Thymus (tissue), 14 donors: ENCODE results near the gene CCN2. TPM values are rescaled to one million over a fixed set of nuclear protein-coding genes. Genes with fewer than 3 reads are reported as not detected.

ENCODE experiments used
- DNase-seq, 9 donors: peaks; one replicate each; pipeline ENCODE4 v3.0.0-alpha.2; 2013; ENCODE audit warnings: low spot score in 9 of 9, low read depth in 6 of 9, missing footprints in 1 of 9
- H3K27ac ChIP-seq, 2 donors: one replicate each; pipeline ENCODE4 v1.5.1; 2013; ENCODE audit warnings: control low read depth in 1 of 2, low read depth in 1 of 2, low read length in 1 of 2, mild to moderate bottlenecking in 1 of 2, moderate library complexity in 1 of 2
- H3K27me3 ChIP-seq, 2 donors: one replicate each; pipeline ENCODE4 v1.5.1; 2013; ENCODE audit warnings: low read length in 1 of 2; ENCODE audit not compliant: control insufficient read depth in 2 of 2, insufficient read depth in 1 of 2
- H3K36me3 ChIP-seq, 2 donors: one replicate each; pipeline ENCODE4 v1.5.1; 2013; ENCODE audit warnings: low read length in 1 of 2, mild to moderate bottlenecking in 1 of 2, moderate library complexity in 1 of 2; ENCODE audit not compliant: control insufficient read depth in 2 of 2, insufficient read depth in 2 of 2
- H3K4me1 ChIP-seq, 2 donors: one replicate each; pipeline ENCODE4 v1.5.1; 2013; ENCODE audit warnings: low read length in 2 of 2; ENCODE audit not compliant: control insufficient read depth in 2 of 2, insufficient read depth in 2 of 2
- H3K4me3 ChIP-seq, 2 donors: one replicate each; pipeline ENCODE4 v1.5.1; 2013; ENCODE audit warnings: low read length in 2 of 2, control low read depth in 1 of 2, mild to moderate bottlenecking in 1 of 2
- H3K9me3 ChIP-seq, 2 donors: one replicate each; pipeline ENCODE4 v1.5.1; 2013; ENCODE audit warnings: low read length in 1 of 2, mild to moderate bottlenecking in 1 of 2; ENCODE audit not compliant: control insufficient read depth in 2 of 2, insufficient read depth in 1 of 2
- WGBS: extraction: QIAGEN DNeasy Blood & Tissue Kit; methylation state at CpG from one replicate; pipeline ENCODE4 v1.1.7; 2013; 5-methylcytosine and 5-hydroxymethylcytosine counted together
- long read RNA-seq, 10 donors: transcript quantifications; one replicate each; lab custom pipeline, GENCODE V29; 2026
- polyA plus RNA-seq: library from polyadenylated mRNA; stranded (reverse); fragments of 200-250 nt; gene quantifications from one replicate; pipeline ENCODE4 v1.2.3, GENCODE V29; 2013
- total RNA-seq: library from RNA; stranded (reverse); fragments of 120-200 nt; gene quantifications from one replicate; pipeline ENCODE4 v1.2.4, GENCODE V29; 2013
- donor health status: healthy.

The CCN2 gene, protein sequence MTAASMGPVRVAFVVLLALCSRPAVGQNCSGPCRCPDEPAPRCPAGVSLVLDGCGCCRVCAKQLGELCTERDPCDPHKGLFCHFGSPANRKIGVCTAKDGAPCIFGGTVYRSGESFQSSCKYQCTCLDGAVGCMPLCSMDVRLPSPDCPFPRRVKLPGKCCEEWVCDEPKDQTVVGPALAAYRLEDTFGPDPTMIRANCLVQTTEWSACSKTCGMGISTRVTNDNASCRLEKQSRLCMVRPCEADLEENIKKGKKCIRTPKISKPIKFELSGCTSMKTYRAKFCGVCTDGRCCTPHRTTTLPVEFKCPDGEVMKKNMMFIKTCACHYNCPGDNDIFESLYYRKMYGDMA
- total RNA-seq (2.5 TPM), polyA plus RNA-seq (213 TPM)
- long read RNA-seq, donor 1 = 0 reads
- long read RNA-seq, donor 2 = 0 reads
- long read RNA-seq, donor 3, transcript CTGF-201 (5 exons, 2,339 nt) = major isoform, 17 of 17 reads
- long read RNA-seq, donor 3, partial matches to known transcripts = 0 of 17 reads
- long read RNA-seq, donor 3, other reads (novel, unspliced or antisense) = 0 of 17 reads
- long read RNA-seq, donor 4, partial matches to known transcripts = 0 of 1 reads
- long read RNA-seq, donor 4, other reads (novel, unspliced or antisense) = 0 of 1 reads
- long read RNA-seq, donor 5, transcript CTGF-201 (5 exons, 2,339 nt) = major isoform, 26 of 51 reads
- long read RNA-seq, donor 5, partial matches to known transcripts = 25 of 51 reads
- long read RNA-seq, donor 5, other reads (novel, unspliced or antisense) = 0 of 51 reads
- long read RNA-seq, donor 6, transcript CTGF-201 (5 exons, 2,339 nt) = major isoform, 6 of 6 reads
- long read RNA-seq, donor 6, partial matches to known transcripts = 0 of 6 reads
- long read RNA-seq, donor 6, other reads (novel, unspliced or antisense) = 0 of 6 reads
- long read RNA-seq, donor 7, partial matches to known transcripts = 0 of 2 reads
- long read RNA-seq, donor 7, other reads (novel, unspliced or antisense) = 0 of 2 reads
- long read RNA-seq, donor 8 = 0 reads
- long read RNA-seq, donor 9 = 0 reads
- long read RNA-seq, donor 10, partial matches to known transcripts = 0 of 1 reads
- long read RNA-seq, donor 10, other reads (novel, unspliced or antisense) = 0 of 1 reads

DNA sequence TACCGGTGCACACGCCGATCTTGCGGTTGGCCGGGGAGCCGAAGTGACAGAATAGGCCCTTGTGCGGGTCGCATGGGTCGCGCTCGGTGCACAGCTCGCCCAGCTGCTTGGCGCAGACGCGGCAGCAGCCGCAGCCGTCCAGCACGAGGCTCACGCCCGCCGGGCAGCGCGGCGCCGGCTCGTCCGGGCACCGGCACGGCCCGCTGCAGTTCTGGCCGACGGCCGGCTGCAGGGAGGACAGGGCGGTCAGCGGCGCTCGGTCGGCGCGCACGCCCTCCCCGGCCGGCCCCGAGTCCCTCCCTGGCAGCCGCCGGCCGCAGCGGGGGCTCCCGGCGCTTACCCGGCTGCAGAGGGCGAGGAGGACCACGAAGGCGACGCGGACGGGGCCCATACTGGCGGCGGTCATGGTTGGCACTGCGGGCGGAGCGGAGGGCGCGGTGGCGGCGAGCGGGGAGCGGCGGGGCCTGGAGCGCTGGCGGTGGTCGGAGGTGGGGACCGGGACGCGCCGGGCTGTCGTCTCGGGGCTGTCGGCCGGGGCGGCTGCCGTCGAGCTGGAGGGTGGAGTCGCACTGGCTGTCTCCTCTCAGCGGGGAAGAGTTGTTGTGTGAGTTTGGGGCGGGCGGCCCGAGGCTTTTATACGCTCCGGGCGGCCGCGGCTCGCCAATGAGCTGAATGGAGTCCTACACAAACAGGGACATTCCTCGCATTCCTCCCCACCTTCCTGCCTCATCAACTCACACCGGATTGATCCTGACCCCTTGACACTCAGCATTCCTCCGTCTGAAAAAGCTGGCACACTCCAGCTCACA, at the start of gene CCN2:
TSS of gene CCN2 (minus strand) at position 606 of the 809 bp plus-strand sequence. CDS start at position 406, 200 bp downstream.
- Histone ChIP-seq H3K27ac (peak within 1 kb of the TSS; percentile 33 to 36), H3K9me3 (no peaks in the 10 kb centered on the region), H3K27me3 (peaks cover 35 to 51% of the 10 kb centered on the region in 2 donors), H3K36me3 (no peaks in the 10 kb centered on the region), H3K4me1 (peaks cover 0 to 10% of the 10 kb centered on the region in 2 donors), H3K4me3 (peak within 1 kb of the TSS; percentile 33 to 46)
- 2% methylated on average over 97 of the region's 97 CpGs for WGBS
- DNase-seq = peak in 1 of 9 donors; percentile 13

DNA sequence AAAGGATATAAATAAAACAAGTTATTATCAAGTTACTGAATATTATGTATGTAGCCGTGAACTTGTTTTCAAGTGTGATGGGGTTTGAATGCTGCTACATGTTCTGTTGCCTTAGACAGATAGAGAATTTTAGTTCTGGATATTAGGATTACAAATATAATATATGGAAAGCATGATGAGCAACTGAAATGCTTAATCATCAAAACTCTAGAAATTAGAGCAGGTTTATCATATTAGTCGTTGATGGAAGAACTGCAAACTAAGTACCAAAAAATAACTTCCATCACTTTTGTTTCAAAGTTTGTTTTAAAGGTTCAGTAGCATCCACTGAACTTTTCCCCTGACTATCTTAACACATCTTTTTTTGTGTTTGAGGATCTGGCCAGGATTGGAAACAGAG, 49.1 kb upstream of the CCN2 start:
- 96% methylated on average over 2 of the region's 2 CpGs for whole genome bisulfite sequencing
- no peak overlapping the region for H3K27ac ChIP-seq
- no peak overlapping the region for H3K4me3 ChIP-seq
- H3K36me3 ChIP-seq = no peaks in the 10 kb centered on the region
- no peaks in the 10 kb centered on the region for H3K4me1 ChIP-seq
- no peak for DNase-seq
- no peaks in the 10 kb centered on the region for H3K27me3 ChIP-seq
- no peaks in the 10 kb centered on the region for H3K9me3 ChIP-seq

DNA sequence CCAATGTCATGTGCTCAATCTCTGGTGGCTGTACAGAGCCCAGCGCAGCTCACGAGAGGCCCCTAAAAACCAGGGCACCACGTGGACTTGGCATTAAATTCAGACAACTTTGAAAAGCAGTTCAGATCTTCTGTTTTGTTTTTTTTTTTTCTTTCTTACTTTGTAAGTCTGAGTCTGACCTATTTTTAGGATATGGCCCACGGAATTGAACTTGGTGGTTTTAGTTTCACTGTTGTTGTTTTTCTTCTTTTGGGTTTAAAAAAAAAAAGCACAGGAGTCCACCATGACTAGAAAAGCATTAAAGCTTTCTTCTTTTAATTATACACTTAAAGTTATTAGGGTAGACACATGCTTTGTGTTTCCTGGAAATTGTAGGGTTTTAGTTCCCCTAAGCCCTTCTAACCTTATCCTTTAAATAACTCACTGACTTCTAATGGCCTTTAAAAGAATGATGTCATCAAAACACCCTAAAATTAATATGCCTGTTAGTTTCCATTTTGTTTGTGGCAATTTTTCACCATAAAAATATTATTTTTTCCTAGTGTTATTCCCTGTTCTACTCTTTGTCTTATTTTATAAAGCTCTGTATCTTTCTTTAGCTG, 48.5 kb upstream of the CCN2 start:
- Histone ChIP-seq H3K4me1 (no peaks in the 10 kb centered on the region), H3K27ac (no peak overlapping the region), H3K27me3 (no peaks in the 10 kb centered on the region), H3K4me3 (no peak overlapping the region), H3K36me3 (no peaks in the 10 kb centered on the region), H3K9me3 (no peaks in the 10 kb centered on the region)
- no peak for DNase-seq
- 79% methylated on average over 4 of the region's 4 CpGs for WGBS

DNA sequence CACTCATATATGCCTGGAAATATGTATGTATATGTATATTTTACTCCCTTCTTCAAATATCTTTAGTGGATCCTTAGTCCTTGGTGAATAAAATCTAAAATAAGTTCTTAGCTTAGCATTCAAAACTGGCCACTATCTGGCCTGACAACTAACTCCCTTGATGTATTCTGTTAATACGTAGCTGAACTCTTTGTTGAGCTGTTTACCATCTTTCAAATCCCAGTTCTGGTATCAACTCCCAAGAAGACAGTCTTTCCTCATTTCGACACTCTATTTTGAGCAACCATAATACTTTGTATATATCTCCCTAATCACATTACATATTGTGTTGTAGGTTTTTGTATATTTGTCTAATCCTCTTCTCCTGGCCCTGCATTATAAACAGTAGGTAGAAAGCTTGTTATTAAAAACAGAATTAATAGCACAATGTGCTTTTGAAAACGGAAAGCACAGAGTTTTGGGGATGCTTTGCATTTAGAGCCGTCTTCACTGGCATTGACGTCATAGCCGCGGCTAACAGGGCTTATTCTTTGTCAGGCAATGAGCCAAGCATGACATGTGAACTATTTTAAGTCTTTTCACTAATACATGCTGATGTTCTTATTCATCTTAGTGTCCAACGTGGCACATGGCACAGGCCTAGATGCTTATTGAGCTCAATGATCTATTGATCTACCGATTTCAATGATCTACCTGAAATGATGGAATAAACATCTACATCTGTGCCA, 47.2 kb upstream of the CCN2 start:
- no peak for DNase-seq
- Histone ChIP-seq H3K36me3 (no peaks in the 10 kb centered on the region), H3K27me3 (no peaks in the 10 kb centered on the region), H3K4me3 (no peak overlapping the region), H3K9me3 (no peaks in the 10 kb centered on the region), H3K4me1 (no peaks in the 10 kb centered on the region), H3K27ac (no peak overlapping the region)
- WGBS = 95% methylated on average over 9 of the region's 9 CpGs

DNA sequence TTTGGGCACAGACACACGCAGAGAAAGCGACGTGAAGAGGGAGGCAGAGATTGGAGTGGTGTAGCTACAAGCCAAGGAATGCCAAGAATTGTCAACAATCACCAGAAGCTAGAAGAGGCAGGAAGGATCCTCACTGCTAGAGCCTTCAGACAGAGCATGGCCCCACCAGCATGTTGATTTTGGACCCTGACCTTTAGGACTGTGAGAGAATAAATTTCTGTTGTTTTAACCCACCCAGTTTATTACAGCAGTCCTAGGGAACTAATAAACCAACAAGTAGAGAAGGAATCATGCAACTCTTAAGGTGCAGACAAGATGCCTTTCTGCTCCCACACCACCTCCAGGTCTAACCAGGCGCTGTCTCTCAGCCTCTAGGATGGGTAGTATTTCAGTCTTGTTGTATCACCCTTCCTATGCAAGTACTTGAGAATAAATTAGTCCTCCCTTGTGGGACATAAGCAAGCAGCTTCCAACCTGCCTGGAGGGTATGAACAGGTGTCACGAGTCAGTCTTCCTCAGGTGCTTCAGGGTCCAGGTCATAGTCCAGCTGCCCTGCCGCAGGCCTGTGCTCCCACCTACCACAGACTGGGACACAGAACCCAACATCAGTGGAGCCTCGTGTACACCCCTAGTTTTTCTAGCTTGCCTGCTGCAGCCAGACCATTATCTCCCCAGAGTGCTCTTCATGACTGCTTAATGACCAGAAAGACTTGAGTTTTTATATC, 46.4 kb upstream of the CCN2 start:
- Histone ChIP-seq H3K4me1 (no peaks in the 10 kb centered on the region), H3K27me3 (no peaks in the 10 kb centered on the region), H3K27ac (no peak overlapping the region), H3K36me3 (no peaks in the 10 kb centered on the region), H3K9me3 (no peaks in the 10 kb centered on the region), H3K4me3 (no peak overlapping the region)
- DNase-seq = no peak
- 95% methylated on average over 7 of the region's 7 CpGs for WGBS

DNA sequence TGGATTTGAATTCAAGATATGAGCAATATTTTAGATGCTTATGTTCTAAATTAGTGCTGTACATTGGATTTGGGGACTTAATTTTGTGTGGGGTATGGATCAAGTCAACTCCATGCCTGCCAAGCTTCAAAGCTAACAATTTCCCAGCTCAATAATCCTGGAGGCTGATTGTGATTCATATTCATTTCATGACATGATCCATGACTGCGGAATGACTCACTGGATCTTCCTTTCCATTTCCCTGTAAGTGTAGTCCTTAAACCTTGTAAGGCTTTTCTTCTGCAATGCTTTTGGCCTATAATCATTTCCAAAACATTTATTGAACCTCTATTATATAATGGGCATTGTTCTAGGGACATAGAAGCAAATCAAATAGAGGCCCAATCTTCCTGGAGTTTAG, 44.7 kb upstream of the CCN2 start:
- DNase-seq = no peak
- H3K4me1 ChIP-seq = no peaks in the 10 kb centered on the region
- no peaks in the 10 kb centered on the region for H3K9me3 ChIP-seq
- no peaks in the 10 kb centered on the region for H3K36me3 ChIP-seq
- 53% methylated on average over 1 of the region's 1 CpG for WGBS
- no peak overlapping the region for H3K27ac ChIP-seq
- no peak overlapping the region for H3K4me3 ChIP-seq
- H3K27me3 ChIP-seq = no peaks in the 10 kb centered on the region

DNA sequence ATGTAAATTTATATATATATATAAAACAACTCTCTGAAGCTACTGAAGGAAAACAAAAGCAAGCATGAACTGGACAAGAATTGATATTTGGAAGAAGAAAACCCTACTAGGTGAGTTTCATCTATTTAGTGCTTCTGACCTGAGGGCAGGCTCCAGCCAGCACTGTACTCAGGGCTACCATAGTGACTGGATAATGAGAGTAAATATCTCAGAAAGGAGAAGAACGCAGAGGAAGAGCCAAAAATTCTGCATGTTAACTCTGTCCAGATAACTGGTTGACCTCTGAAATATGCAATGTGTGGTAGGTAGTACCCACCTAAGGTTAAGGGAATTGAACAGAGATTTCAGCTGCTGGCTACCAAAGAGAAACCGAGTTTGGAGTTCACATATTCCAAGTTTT, 41.4 kb upstream of the CCN2 start:
- 47% methylated on average over 2 of the region's 2 CpGs for WGBS
- Histone ChIP-seq H3K27me3 (no peaks in the 10 kb centered on the region), H3K4me1 (no peaks in the 10 kb centered on the region), H3K27ac (no peak overlapping the region), H3K36me3 (no peaks in the 10 kb centered on the region), H3K4me3 (no peak overlapping the region), H3K9me3 (no peaks in the 10 kb centered on the region)
- DNase-seq = no peak
